ENCODE measurements around the gene ATP2C2.

GRCh38 chr16:84407588-84408313, 39.4 kb downstream of the ATP2C2 start:
- no peak for TF ChIP-seq POLR2A (IDR thresholded peaks at IDR 0.05)
- no peak for TF ChIP-seq CTCF (IDR thresholded peaks at IDR 0.05)
